Left renal cortex interstitium (tissue), 4 donors: Measurements from ENCODE around the gene AFF3. TPM values are rescaled to one million over a fixed set of nuclear protein-coding genes. Genes with fewer than 3 reads are reported as not detected.

Source experiments
- DNase-seq, 4 donors: peaks; one replicate each; pipeline ENCODE4 v3.0.0-alpha.2; 2013; ENCODE audit warnings: low read depth in 4 of 4, low spot score in 2 of 4, missing footprints in 1 of 4
- polyA plus RNA-seq, 4 donors: library from polyadenylated mRNA; unstranded; fragments of 120-200 nt; gene quantifications; one replicate each; pipeline ENCODE4 v1.2.1, GENCODE V29; 2013; ENCODE audit not compliant: insufficient read length in 4 of 4

The AFF3 gene
- polyA plus RNA-seq, 4 donors, result 18.4 to 26.6 (median 24.0) TPM

DNA sequence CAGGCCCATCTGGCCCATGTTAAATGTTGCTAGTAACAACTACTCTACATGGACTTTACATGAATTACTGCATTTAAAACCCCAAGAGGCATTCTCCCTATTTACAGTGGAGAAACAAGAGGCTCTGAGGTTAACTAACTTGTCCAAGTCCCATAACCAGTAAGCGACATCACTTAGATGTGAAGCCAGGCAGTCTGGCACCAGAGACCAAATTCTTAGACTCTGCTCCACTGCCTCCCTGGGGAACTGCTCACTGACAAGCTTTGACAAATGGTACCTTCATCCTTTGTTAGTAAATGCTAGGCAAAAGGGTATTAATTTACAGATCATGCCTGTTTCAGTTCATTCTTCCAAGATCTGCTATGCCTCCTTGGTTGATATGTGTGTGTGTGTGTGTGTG, 124.8 kb downstream of the AFF3 start:
- DNase-seq, result peak in 1 of 4 donors; percentile 32

DNA sequence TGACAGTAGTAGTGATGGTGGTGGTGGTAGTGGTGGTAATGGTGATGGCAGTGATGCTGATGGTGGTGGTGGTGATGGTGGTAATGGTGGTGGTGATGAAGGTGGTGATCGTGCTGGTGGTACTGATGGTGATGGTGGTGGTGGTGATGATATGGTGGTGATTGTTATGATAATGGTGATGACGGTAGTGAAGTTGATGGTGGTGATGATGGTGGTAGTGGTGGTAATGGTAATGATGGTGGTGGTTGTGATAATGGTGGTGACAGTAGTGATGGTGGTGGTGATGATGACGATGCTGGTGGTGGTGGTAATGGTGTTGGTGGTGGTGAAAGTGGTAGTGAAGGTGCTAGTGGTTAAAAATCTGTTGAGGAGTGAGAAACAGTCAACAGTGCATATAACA, 125.6 kb downstream of the AFF3 start:
- DNase-seq, result no peak

DNA sequence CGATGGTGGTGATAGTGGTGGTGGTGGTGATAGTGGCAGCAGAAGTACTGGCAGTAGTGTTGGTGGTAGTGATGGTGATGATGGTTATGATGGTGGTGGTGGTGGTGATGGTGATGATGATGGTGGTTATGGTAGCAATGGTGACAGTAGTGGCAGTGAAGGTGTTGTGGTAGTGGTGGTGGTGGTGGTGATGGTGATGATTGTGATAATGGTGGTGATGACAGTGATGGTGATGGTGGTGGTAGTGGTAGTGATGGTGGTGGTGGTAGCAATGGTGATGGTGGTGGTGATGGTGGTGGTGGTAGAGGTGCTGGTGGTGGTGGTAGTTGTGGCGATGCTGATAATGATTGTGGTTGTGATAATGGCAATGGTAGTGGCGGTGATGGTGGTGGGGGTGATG, 126.5 kb downstream of the AFF3 start:
- no peak for DNase-seq

- DNase-seq, result no peak
Observed at GRCh38 chr2:100013892-100014677, 128.3 kb downstream of the AFF3 start.

DNA sequence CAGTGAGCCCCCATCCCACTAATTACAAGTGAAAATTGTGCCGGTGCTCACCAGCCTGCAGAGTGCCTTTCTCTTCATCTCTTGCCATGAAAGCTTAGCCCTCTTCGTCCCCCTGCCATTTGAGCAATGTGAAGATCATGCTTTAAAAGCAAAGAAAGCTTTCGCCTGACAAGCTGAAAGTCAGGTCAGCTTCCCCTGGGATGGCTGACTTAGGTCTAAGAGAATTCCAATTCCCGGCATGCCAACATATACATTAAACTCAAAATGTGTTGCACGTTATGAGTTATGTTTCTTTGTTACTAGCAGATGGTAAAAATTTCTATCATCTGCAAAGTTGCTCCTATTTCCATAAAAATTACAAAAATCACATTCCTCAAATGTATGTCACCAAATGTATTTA, 129.8 kb downstream of the AFF3 start:
- no peak for DNase-seq

DNA sequence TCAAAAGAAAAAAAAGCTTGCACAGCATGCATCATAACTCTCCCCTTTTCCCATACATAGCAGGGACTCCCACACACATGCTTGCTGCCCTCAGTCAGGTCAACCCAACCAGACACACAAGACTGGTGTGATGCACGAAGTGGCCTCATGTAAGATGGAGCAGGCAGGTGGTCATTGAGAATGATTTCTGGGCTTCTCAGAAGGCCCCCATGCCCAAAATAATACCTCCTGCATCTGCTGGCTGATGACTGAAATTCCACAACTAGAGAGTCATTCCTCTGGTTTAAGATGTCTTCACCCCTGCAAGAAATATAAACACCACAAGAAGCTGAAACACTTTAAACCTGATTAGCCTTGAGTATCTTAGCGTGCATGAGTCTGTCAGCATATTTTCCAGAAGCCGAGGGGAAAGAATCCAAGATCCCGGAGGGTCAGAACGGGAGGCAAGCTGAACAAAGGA, 131.1 kb downstream of the AFF3 start:
- no peak for DNase-seq

DNA sequence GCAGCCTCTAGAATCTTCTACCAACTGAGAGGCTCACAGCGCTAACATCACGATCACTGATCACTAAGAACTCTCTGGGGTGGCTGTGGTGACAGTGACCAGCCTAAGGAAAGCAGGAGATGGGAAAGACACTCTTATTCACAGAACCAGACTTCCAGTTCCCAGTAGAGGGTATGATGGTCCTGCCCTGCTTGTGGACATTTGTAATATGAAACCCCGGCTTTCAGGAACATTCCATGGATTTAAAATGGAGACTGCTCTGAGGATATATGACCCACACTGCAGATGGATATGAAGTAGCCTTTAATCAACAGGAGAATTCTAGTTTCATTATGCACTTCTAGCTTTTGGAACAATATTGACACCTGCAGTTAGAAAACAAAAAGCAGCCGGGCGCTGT, 131.8 kb downstream of the AFF3 start:
- no peak for DNase-seq

DNA sequence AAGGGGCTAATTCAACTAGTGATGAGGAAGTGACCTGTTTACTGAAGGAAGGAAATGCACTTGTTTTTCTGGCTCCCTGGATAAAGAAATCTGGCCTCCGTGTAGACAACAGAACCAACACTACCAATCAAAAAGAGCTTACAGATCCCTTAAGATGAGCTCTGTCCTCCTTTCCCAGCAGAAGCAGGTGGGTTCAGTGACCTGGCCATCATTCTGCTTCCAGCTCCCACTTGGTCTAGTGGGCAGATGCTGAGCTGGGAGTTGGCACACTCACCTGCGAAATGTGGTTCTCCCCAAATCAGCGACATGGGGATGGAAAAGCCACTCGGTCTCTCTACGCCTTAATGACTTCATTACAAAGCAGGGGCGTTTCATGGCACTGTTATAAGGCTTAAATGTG, 132.6 kb downstream of the AFF3 start:
- no peak for DNase-seq

DNA sequence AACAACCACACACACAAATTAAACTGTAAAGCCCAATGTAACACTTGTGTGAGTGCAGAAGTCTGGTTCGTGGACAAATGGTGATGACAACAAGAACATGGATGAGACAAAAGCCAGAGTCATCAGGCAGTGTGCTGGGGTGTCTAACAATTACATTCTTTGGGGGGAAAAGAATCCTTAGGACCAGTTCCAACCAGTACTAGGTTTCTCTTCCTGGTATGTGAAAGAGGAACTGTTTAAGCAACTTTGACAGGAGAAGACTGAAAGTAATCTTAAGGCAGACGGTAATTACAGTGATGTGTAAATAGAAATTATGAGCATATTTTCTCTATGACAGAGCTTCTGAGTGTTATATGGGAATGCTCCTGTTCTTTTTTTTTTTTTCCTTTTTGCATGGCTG, 133.4 kb downstream of the AFF3 start:
- no peak for DNase-seq

DNA sequence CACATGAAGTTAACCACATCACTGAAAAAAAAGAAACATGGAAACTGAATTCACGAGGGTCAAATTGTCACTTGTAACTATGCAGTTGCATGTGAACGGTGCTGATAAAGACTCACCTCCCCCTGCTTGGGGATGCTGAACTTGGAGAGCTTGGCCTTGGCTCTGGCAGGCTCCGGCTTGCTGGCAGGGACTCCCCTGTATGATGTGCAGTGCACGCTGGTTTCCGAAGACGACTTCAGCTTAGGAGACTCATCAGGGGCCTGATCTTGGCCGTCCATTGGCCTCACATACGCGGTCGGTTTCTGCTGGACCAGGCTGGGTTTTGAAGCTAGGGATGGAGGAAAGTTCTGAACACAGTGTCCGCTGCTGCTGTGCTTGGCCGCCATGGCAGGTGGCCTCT, 135.9 kb downstream of the AFF3 start:
- DNase-seq, result no peak

DNA sequence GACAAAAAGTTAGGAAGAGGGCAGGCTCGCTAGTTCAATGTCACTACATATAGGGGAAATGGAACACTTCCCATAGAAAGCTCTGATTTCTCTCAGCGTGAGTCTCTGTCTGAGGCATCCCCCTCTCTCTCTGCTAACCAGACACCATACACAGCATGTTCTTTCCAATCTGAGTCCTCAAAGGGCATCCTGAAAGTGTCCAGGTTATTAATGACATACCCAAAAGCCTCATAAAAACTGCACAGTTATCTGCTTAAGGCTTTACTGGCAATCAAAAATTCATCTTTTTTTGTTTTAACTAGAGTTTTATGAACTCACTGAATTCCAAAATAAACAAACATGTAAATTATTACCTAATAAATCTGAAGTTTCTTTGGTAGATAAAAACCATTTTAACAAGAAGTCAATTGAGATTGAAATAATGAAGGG, 137.4 kb downstream of the AFF3 start:
- DNase-seq, result no peak

- no peak for DNase-seq
Observed at GRCh38 chr2:100004348-100004884, 138.0 kb downstream of the AFF3 start.

DNA sequence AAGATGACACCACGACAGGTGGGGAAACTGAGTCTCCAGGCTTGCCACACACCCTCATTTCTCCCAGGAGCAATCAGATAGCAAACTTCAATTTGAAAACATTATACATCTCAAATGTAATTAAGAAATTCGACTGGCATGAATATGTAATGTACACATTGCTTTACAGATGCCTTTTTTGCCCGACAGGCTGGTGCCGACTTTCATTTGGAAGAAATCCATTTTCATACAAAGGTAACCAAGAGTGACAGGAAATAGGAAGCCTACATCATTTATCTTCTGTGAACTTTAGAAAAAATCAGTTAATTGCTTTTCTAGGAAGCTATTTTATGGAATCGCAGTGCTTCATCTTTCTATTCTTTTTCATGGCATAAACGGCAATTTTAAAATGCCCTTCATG, 140.3 kb downstream of the AFF3 start:
- no peak for DNase-seq

DNA sequence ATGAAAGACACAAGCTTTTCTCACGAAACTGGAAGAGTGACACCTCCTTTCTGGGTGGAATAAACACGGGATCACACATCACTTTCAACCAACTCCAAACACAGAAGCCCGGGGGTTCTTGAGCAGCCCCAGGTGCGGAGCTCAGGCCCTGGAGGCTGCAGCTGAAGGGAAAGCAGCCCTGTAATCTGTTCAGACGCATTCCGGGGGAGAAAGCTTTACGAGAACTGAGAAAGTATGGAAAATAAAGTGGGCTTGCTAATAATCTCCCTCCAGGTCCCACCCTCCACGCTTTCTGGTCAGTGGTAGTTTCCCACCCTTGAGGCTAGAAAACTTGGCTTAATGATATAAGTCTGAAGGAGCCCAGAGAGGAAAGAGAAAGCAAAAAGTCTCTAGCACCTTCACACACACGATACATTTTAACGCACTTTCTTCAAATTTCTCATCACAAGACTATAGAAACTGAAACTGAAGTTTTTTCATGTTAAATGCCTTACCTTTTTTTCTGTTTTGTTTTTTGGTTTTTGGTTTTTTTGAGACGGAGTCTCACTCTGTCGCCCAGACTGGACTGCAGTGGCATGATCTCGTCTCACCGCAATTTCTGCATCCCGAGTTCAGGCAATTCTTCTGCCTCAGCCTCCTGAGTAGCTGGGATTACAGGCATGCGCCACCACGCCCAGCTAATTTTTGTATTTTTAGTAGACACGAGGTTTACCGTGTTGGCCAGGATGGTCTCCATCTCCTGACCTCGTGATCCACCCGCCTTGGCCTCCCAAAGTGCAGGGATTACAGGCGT, 141.3 kb downstream of the AFF3 start:
- DNase-seq, result no peak

- no peak for DNase-seq
Observed at GRCh38 chr2:99998651-99999320, 143.6 kb downstream of the AFF3 start.

GRCh38 chr2:99989905-99990304, 152.5 kb downstream of the AFF3 start:
- no peak for DNase-seq

DNA sequence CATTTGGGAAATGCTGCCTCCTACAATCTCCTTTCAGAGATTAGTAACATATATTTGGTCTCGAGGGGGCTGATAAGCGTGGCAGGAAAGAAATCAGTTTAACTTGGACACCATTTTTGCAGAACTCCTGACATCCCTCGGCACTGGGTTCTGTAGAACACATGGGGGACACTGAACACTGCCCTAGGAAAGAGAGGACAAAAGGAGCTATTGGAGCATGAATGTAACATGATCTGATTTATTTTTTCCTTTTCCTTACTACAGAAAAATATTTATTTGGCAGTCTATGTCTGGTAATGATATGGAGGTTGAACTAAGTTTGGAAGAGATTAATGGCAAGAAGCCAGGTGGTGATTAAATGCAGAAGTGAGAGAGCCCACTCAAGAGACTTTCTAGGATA, 153.8 kb downstream of the AFF3 start:
- DNase-seq, result no peak

DNA sequence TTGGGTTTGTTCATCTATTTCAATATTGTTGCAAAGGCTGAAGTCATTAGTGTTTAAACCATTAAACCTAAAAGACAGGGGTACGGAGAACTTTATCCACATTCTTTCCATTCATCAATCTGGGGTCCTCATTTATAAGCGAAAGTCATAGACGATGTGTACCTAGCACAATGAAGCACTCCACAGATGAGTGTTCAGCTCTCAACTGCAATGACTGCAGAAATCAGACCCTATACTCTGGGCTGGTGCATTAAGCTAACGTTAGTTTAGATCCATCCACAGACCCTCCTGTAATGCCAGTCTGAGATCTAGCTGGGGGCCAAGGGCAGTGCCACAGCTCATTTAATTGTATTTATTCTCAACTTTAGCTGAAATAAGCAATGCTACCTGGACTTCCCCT, 155.2 kb downstream of the AFF3 start:
- no peak for DNase-seq

GRCh38 chr2:99984799-99985515, 157.4 kb downstream of the AFF3 start:
- DNase-seq, result peak in 1 of 4 donors; percentile 58

- DNase-seq, result no peak
Observed at GRCh38 chr2:99982744-99983143, 159.6 kb downstream of the AFF3 start.
